NCI-H524 treated with DMSO at 0.1 percent for 48 hours (cell line): ENCODE results near the gene KCNB1.

Experiments used
- DNase-seq: peaks from one replicate; lab custom pipeline; 2025; lab: John Stamatoyannopoulos, UW

KCNB1 gene

GRCh38 chr20:49469060-49469459 lies 13.4 kb downstream of the KCNB1 start:
- DNase-seq: no peak

GRCh38 chr20:49468412-49468811 lies 14.1 kb downstream of the KCNB1 start:
- no peak for DNase-seq

- no peak for DNase-seq
Measured at GRCh38 chr20:49466114-49466912, 16.2 kb downstream of the KCNB1 start.

DNA sequence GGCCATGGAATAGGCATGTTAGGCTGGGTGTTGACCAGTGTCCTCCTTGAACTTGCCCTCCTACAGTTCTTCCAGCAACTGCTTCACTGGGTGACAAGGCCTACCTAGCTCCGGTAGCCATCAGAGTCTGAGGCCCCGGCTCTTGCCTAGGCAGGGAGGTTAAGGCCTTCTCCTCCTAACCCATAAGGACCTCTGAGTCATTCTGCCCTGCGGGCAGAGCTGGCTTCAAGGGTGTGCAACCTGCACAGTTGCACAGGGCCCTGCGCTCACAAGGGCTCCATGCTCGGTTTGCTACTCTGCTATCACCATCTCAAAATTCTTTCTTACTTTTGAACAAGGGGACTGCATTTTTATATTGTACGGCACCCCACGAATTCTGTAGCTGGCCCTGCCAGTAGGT lies 17.9 kb downstream of the KCNB1 start:
- no peak for DNase-seq

- DNase-seq: no peak
Measured at GRCh38 chr20:49462626-49463025, 19.8 kb downstream of the KCNB1 start.

- no peak for DNase-seq
Measured at GRCh38 chr20:49461894-49462620, 20.4 kb downstream of the KCNB1 start.

DNA sequence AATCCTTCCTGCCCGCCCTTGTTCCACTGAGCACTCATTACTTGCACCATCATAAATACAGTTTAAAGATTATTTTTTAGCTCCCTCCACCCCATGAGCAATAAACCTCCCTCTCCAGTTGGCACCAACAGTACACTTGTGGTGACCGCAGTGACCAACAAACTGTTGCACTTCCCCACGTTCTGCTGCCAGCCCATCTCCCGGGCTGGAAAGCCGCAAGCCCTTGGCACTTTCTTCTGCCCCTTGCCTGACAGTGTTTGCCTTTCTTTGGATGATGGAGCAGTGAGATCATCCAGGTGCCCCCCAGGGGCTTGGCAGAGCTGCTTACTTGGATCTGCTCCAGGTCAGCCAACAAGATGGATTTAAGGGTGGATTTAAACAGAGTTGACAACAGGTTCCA lies 21.6 kb downstream of the KCNB1 start:
- DNase-seq: no peak

DNA sequence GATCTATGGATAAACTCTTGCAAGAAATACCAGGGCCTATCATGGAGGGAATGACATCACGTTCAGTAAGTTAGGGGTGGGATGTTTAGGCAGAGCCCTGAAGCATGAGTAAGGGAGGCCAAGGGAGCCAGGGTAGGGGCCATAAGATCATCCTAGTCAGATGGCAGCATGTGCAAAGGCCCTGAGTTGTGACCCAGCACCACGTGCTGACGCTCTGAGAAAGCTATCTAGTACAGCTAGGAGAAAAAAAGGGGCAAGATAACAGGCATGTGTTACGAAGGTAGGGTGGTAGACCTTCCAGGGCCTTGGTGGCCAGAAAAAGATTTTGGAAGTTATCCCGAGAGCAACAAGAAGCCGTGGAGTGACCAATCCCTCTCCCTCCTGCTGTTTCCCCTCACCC lies 22.3 kb downstream of the KCNB1 start:
- no peak for DNase-seq

DNA sequence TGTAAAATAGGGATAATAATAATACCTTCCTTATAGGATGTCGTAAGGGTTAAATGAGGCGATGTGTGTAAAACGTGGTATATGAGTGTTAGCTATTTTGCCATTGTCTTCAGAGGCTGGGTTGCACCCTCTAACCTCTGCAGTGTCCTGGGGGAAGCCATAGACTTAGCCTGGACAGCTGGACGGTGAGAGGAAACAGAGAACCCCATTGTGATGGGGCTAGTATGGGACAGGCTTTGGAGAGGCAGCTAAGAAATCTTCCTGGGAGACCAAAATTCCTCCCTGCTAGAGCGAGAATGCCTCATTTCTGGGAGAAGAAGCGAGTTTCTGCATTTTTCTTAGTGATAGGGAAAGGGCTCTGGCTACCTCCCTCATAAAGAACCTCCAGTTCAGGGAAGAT lies 22.8 kb downstream of the KCNB1 start:
- DNase-seq: no peak

GRCh38 chr20:49457444-49457843 lies 25.0 kb downstream of the KCNB1 start:
- no peak for DNase-seq

GRCh38 chr20:49456646-49457045 lies 25.8 kb downstream of the KCNB1 start:
- DNase-seq: no peak

GRCh38 chr20:49455691-49456090 lies 26.8 kb downstream of the KCNB1 start:
- DNase-seq: no peak

DNA sequence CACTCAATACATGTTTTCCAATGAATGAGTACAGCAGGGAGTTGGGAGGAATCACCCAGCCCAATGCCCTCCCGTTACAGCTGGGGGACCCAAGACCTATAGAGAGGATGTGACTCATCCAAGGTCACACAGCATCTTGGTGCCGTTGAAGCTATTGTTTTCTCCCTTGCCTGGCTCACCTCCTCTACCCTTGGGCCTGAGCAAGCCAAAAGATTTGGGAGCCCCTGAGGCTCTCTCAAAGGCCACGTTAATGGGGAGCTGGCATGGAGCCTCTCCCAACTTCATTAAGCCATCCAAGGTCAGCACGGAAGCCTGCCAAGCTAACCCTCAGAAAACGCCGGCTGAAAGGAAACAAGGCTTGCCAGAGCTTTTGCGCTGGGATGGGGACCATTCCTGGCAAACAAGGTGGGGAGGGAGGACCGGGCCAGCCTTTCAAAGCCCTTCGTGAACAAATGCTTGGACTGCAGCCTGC lies 30.4 kb downstream of the KCNB1 start:
- DNase-seq: no peak

- DNase-seq: no peak
Measured at GRCh38 chr20:49450281-49450721, 32.2 kb downstream of the KCNB1 start.

DNA sequence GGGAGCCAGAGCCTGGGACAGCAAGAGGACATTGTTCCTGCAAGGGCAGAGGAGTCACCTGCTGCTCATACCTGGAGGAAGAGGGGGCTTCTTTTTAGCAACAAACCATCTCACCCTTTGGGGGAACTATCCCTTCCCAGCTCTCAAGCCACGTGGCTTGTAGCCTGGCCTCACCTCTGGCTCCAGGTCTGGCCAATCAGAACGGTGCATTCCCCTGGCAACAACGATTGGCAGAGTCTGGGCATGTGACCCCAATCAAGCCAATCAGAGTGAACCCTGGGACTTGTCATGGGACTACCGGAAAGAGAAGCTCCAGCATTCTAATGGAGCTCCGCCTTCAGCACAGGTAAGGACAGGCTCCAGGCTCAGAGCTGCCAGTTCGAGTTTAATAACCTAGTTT lies 33.6 kb downstream of the KCNB1 start:
- DNase-seq: no peak

- no peak for DNase-seq
Measured at GRCh38 chr20:49447946-49448809, 34.3 kb downstream of the KCNB1 start.

DNA sequence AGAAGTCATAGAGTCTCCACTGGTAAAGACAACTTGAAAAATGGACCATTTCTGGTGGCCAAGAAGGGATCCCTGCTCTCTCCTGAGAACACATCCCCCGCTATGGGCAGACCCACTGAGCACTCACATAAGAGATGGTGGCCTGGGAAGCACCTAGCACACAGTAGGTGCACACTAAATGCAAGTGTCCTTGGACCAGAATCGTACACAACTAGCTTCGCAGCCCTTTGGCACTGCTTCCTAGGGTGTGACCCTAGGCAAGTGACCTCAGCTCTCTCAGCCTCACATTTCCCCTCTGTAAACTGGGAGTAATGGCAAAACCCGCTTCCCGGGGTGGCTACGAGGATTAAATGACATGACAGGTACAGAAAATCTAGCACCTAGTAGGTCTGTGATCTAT lies 35.1 kb downstream of the KCNB1 start:
- no peak for DNase-seq

DNA sequence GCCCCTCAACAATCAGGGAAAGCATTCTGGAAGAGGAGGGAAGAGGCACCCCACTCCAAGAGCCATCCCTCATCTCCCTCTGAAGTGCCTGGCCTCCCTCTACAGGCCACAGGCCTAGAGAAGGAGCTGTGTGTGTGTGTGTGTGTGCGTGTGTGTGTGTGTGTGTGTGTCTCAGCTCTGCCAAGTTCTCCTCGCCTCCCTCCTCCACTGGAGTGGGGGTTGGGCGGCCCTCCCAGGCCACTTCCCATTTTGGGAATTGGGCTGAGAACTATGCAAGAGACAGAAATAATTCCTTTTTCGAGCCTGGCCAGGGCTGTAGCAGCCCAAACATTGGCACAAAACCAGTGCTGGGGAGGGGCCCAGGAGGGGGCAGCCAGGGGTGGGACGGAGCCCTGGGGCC lies 35.7 kb downstream of the KCNB1 start:
- DNase-seq: no peak

DNA sequence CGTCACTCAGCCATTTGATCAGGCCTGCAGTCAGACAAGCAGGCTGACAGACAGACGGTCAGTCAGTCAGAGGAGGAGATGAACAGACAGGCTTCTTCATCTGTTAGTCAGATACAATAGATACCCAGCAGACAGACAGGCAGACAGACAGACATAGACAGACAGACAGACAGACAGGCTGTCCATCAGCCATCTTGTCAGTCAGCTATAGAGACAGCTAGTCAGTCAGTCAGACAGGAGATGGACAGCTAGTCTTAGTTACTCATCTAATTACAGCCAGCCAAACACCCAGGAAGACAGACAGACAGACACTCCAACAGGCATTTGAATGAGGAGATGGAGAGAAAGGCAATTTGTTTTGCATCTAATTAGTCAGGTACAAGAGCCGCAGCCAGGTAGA lies 36.4 kb downstream of the KCNB1 start:
- DNase-seq: no peak

DNA sequence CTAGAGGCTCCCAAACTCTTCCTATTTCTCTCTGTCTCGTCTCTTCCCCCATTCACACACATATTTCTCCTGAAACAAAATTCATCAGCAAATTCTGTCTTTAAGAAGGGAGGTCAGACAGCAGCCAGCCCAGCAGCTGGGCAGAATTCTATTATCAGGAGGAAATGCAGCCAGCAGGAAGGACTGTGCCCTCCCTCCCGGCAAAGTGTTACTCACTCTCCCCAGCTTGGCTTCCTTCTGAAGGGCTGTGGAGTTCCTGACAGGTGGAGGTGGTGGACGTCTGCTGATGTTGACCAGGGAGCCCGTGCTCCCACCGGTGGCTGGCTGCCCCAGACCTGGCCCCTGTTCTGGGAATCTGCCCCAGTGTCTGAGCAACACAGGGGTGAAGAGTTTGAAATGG lies 37.3 kb downstream of the KCNB1 start:
- no peak for DNase-seq

GRCh38 chr20:49444553-49444990 lies 37.9 kb downstream of the KCNB1 start:
- DNase-seq: no peak

- DNase-seq: no peak
Measured at GRCh38 chr20:49437057-49437456, 45.4 kb downstream of the KCNB1 start.
